GM12878 (cell line): Measurements from ENCODE around the gene BAIAP2L1. TPM values are rescaled to one million over a fixed set of nuclear protein-coding genes. Genes with fewer than 3 reads are reported as not detected.

Experiments
- ATAC-seq: fragments of 200-7000 bp; cut with Tn5 transposase; 3 replicates; pipeline ENCODE4 v1.9.1; 2020; ENCODE audit warnings: mild to moderate bottlenecking, moderate library complexity
- BruUV-seq: library from RNA; stranded (reverse); fragments of 400-500 nt; replicated peaks from 2 replicates; lab custom pipeline; 2021; lab: Mats Ljungman, UMichigan
- CTCF ChIA-PET: fragments of 300-600 bp; sonication (Branson Sonifier 250); formaldehyde crosslinking; extraction: SDS; loops from one replicate; lab custom pipeline; 2021; ENCODE audit warnings: inconsistent platforms; lab: Yijun Ruan, JAX
- POLR2A ChIA-PET: fragments of 350-600 bp; formaldehyde crosslinking; extraction: SDS; loops from one replicate; lab custom pipeline; 2021; ENCODE audit warnings: inconsistent platforms; lab: Charles Lee
- RAD21 ChIA-PET: fragments of 300-600 bp; sonication (Branson Sonifier 250); formaldehyde crosslinking; loops from one replicate; lab custom pipeline; 2023; ENCODE audit warnings: antibody characterized with exemption; ENCODE audit not compliant: unreplicated experiment; lab: Charles Lee
- SMC1A ChIA-PET: fragments of 300-600 bp; sonication (Branson Sonifier 250); formaldehyde crosslinking; loops from one replicate; lab custom pipeline; 2023; ENCODE audit not compliant: unreplicated experiment, uncharacterized antibody; lab: Charles Lee
- DNase-seq: peaks from one replicate; pipeline ENCODE4 v3.0.0-alpha.2; 2011; ENCODE audit warnings: low read depth, low spot score
- FAIRE-seq: peaks from 3 replicates; lab custom pipeline; 2011; peaks lifted over from hg19 to GRCh38; lab: Jason Lieb, UNC
- H2AFZ ChIP-seq: 2 replicates; pipeline ENCODE4 v1.6.0; 2011; ENCODE audit warnings: low read depth, low read length, control low read depth; ENCODE audit not compliant: control insufficient read depth
- H3K27ac ChIP-seq: 2 replicates; pipeline ENCODE4 v1.5.1; 2011; ENCODE audit warnings: control low read depth; ENCODE audit not compliant: control insufficient read depth, insufficient read depth
- H3K27me3 ChIP-seq, 2 experiments: replicated peaks in 1 of 2; 2 replicates each; pipeline versions ENCODE4 v1.6.0 to v1.6.1; 2011; ENCODE audit warnings: low read length in 1 of 2; ENCODE audit not compliant: control insufficient read depth in 2 of 2, insufficient read depth in 2 of 2
- H3K36me3 ChIP-seq, 2 experiments: 2 replicates each; pipeline ENCODE4 v1.5.1; 2011; ENCODE audit warnings: low read length in 1 of 2; ENCODE audit not compliant: control insufficient read depth in 2 of 2, insufficient read depth in 2 of 2
- H3K4me1 ChIP-seq: 2 replicates; pipeline ENCODE4 v1.6.1; 2011; ENCODE audit warnings: mild to moderate bottlenecking, low read length, moderate library complexity, mixed read lengths; ENCODE audit not compliant: control insufficient read depth, insufficient read depth
- H3K4me2 ChIP-seq: 2 replicates; pipeline ENCODE4 v1.6.0; 2011; ENCODE audit warnings: control low read depth; ENCODE audit not compliant: control insufficient read depth, insufficient read depth
- H3K4me3 ChIP-seq: fragments of 200-600 bp; sonication (generic); 2 replicates; pipeline ENCODE4 v1.5.1; 2016
- H3K79me2 ChIP-seq: 2 replicates; pipeline ENCODE4 v1.6.0; 2011; ENCODE audit warnings: low read length; ENCODE audit not compliant: control insufficient read depth, insufficient read depth
- H3K9ac ChIP-seq: 2 replicates; pipeline ENCODE4 v1.8.0; 2011; ENCODE audit warnings: low read length, control low read depth, mixed read lengths; ENCODE audit not compliant: control insufficient read depth, insufficient read depth
- H3K9me3 ChIP-seq: replicated peaks from 3 replicates; pipeline ENCODE4 v1.5.1; 2011; ENCODE audit warnings: mild to moderate bottlenecking, low read length; ENCODE audit not compliant: control insufficient read depth, insufficient read depth
- H4K20me1 ChIP-seq: 2 replicates; pipeline ENCODE4 v1.6.0; 2011; ENCODE audit not compliant: control insufficient read depth, insufficient read depth
- BCL3 ChIP-seq: IDR thresholded peaks from 2 replicates; pipeline ENCODE4 v1.6.1; 2011; ENCODE audit warnings: borderline replicate concordance, low read depth, mild to moderate bottlenecking, moderate library complexity, low read length; ENCODE audit not compliant: insufficient read depth, poor library complexity, severe bottlenecking
- EGR1 ChIP-seq, 2 experiments: IDR thresholded peaks; 1 replicate in 1 of 2; 2 replicates in 1 of 2; pipeline ENCODE4 v1.6.1; 2011 to 2012; ENCODE audit warnings: low read depth in 2 of 2, low read length in 2 of 2, borderline replicate concordance in 1 of 2, mild to moderate bottlenecking in 1 of 2, moderate library complexity in 1 of 2
- MXI1 ChIP-seq: fragments of 150-350 bp; IDR thresholded peaks from 2 replicates; pipeline ENCODE4 v1.6.1; 2011; ENCODE audit warnings: low read depth, mild to moderate bottlenecking, inconsistent platforms, low read length, improper control_type of control experiment
- MYB ChIP-seq: fragments of 150-350 bp; IDR thresholded peaks from 2 replicates; pipeline ENCODE4 v1.6.1; 2014; ENCODE audit warnings: mild to moderate bottlenecking, low read depth, low read length, borderline replicate concordance
- NFIC ChIP-seq: IDR thresholded peaks from 2 replicates; pipeline ENCODE4 v1.6.1; 2012; ENCODE audit warnings: low read depth, mild to moderate bottlenecking, inconsistent platforms, low read length, moderate library complexity
- PBX3 ChIP-seq: IDR thresholded peaks from 2 replicates; pipeline ENCODE4 v1.6.1; 2011; ENCODE audit warnings: mild to moderate bottlenecking, low read depth, low read length, moderate library complexity; ENCODE audit not compliant: insufficient replicate concordance
- SPI1 ChIP-seq: IDR thresholded peaks from 2 replicates; pipeline ENCODE4 v1.6.1; 2011; ENCODE audit warnings: low read depth, mild to moderate bottlenecking, low read length, moderate library complexity, borderline replicate concordance; ENCODE audit not compliant: insufficient read depth
- WGBS: methylation state at CpG from one replicate; pipeline ENCODE4 v1.1.6; 2016; ENCODE audit warnings: low lambda C conversion rate; ENCODE audit not compliant: insufficient replicate concordance, insufficient coverage; ENCODE audit errors: missing lambda C conversion rate; 5-methylcytosine and 5-hydroxymethylcytosine counted together
- in situ Hi-C: fragments of 300-500 bp; cut with MboI; formaldehyde crosslinking; loops from 9 replicates; pipeline ENCODE4 v1.14.3; 2018; ENCODE audit warnings: mixed read lengths
- intact Hi-C: fragments of 100-400 bp; cut with micrococcal nuclease; formaldehyde crosslinking; loops from one replicate; pipeline ENCODE4 v1.14.2; 2022; ENCODE audit not compliant: unreplicated experiment
- polyA plus RNA-seq, 11 experiments: library from polyadenylated mRNA; depleted of rRNA in 4 of 11; unstranded in 6 of 11; stranded (reverse) in 5 of 11; fragments of >200 nt; fragmentation: Nextera tagmentation in 4 of 11; fragmentation: Illumina TruSeq in 1 of 11; extraction: Ambion mirVana in 4 of 11; extraction: Trizol in 1 of 11; gene quantifications; 1 replicate in 1 of 11; 2 replicates in 10 of 11; pipeline versions ENCODE4 v1.2.1 to v1.2.3, GENCODE V29; 2011 to 2016; ENCODE audit warnings: inconsistent platforms in 2 of 11, missing spikeins in 2 of 11, low read depth in 1 of 11
- total RNA-seq, 4 experiments: library from RNA; depleted of rRNA in 3 of 4; stranded (reverse); fragments of >200 nt in 3 of 4; fragmentation: Illumina TruSeq in 1 of 4; extraction: Trizol in 1 of 4; gene quantifications; 2 replicates each; pipeline versions ENCODE4 v1.2.1 to v1.2.3, GENCODE V29; 2013 to 2021

Gene BAIAP2L1
- total and polyA plus RNA-seq, 10 of the 15 experiments (the other 5 are each of a cell fraction or from before 2014, with no cell fraction given), result 8.9 to 60.2 (median 35.7) TPM

- TF ChIP-seq BCL3, result no peak
- TF ChIP-seq, all 136 proteins: peak for 0
Measured at GRCh38 chr7:98257701-98258100, 143.2 kb downstream of the BAIAP2L1 start (continued).

- ChIA-PET CTCF (no interaction called here), SMC1A (interaction anchor here (0.7 kb wide), 1 partner anchor 123 kb away, joined by 3 read pairs; no protein-coding TSS in a partner anchor), POLR2A (no interaction called here), RAD21 (no interaction called here)
- no peak for TF ChIP-seq EGR1 (IDR thresholded peaks at IDR 0.05; ENCODE audit: borderline replicate concordance in 1 of 2, low read depth in 2 of 2, low read length in 2 of 2)
- TF ChIP-seq BCL3, result no peak
- no peak for TF ChIP-seq NFIC
- TF ChIP-seq PBX3, result no peak
- no peak for TF ChIP-seq MYB
- no peak for TF ChIP-seq MXI1
- TF ChIP-seq SPI1, result no peak
- Histone ChIP-seq H3K79me2 (peaks cover 10% of the 10 kb centered on the region), H3K9me3 (no peaks in the 10 kb centered on the region; the same call in 2 of the 3 replicates), H3K36me3 (no peaks in the 10 kb centered on the region), H2AFZ (no peak overlapping the region), H3K4me1 (0 out of 2 replicates have a peak, but pooled peaks cover 3% of the 10 kb centered on the region), H3K27me3 (no peaks in the 10 kb centered on the region), H3K9ac (no peak overlapping the region), H3K4me2 (no peak overlapping the region), H3K27ac (no peak overlapping the region), H3K4me3 (no peak overlapping the region), H4K20me1 (no peaks in the 10 kb centered on the region)
- ATAC-seq, result no peak
- intact Hi-C loops, result no loop called here
- WGBS, result 97% methylated on average over 7 of the region's 7 CpGs
- in situ Hi-C loops, result no loop called here
- BruUV-seq, result no TSS peak
- FAIRE-seq, result no peak
- DNase-seq, result no peak
Measured at GRCh38 chr7:98256431-98256830, 144.5 kb downstream of the BAIAP2L1 start.
